Hair follicle dermal papilla cell (primary cell): ENCODE measurements around the gene ZNF142. TPM values are rescaled to one million over a fixed set of nuclear protein-coding genes. Genes with fewer than 3 reads are reported as not detected.

Experiments
- small RNA-seq: library from RNA; depleted of rRNA; stranded (forward); fragments of <200 nt; gene quantifications from one replicate; pipeline ENCODE3, GENCODE V24; 2012
- total RNA-seq: library from RNA; depleted of rRNA; stranded (reverse); fragments of >200 nt; gene quantifications from 2 replicates; pipeline ENCODE4 v1.2.3, GENCODE V29; 2012

The ZNF142 gene
- 16.9 and 20.8 TPM in 2 replicates for total RNA-seq

DNA sequence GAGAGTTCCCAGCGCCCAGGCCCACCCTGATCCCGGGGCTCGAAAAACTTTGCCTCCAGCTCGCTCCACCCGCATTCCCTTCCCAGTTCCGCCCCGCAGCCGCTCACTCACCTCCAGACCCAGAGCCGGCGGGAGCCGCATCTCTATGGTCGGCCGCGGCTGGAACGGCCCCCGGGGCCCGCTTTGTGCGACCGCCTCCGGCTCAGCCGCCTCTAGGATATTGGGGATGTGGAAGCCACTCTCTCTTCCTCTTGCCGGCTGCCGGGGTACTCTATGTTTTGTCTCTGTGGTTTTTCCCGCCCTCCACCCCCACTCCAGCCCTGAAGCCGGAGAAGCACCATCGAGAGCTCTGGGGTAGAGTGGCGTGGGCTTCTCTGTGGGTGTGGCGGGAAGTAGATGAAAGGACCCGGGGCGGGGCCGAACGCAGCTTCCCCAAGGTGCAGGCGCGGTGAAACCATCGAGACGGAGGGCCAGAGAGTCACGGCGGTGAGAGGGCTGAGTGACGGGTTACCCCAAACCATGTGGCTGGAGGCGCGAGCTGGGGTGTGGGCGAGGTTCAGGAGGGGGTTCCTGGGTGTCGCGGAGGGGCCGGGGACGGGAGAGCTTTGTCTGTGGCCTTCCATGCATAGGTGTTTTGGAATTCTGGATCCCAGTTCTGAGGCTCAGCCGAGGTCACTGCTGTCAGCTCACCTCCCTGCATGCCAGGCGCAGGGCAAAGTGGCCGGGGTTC, at the start of gene ZNF142, which contains the start of gene BCS1L:
ZNF142 (minus strand) TSS at position 366 of the 730 bp plus-strand sequence. CDS start 3,194 bp downstream, outside the sequence.
BCS1L (plus strand) TSS at position 426 of the 730 bp plus-strand sequence. CDS start 1,305 bp downstream, outside the sequence.

GRCh38 chr2:218671654-218672566, 12.5 kb upstream of the ZNF142 start, which contains the start of the genes RNF25 and STK36:
Gene RNF25 (minus strand): TSS chr2:218672002. CDS start chr2:218671970, 32 bp downstream.
Gene STK36 (plus strand): TSS chr2:218672086. CDS start chr2:218672830, 744 bp downstream.

DNA sequence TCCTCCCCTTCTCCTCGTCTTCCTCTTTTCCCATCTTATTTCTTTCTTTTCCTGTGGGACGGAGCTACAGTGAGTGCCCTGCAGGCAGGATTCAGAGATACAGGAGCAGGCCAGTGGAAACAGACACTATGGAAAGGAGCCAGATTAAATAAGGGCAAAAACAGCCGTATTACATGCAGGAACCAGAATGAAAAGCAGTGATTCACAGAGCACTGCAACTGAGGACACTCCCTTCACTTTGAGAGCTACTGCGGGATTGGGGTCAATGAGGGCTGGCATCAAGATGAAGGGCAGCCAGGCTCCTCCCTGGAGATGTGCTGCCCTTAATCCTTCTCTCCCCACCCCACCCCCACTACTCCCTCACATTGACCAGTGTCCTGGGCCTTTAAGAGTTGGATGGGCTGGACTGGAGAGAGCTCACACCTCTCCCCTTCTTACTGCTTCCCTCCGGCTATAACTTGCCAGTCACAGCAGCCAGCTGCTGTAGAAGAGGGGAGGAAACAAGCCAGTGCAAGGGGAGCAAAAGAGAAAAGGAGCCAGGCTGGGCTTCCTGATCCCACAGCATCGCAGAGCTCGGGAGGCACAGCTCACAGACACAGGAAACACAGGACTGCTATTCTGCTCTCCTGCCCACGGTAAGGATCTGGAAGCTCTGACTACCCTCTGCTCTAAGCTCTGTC, 51.8 kb downstream of the ZNF142 start, which contains the start of gene PLCD4:
PLCD4 (plus strand) TSS at position 464 of the 680 bp plus-strand sequence. CDS start 7,841 bp downstream, outside the sequence.

Small RNA genes lying within 50 kb of the gene (small RNA-seq; reads per million reads assigned to genes)
- not detected for gene RNU6-136P

Other genes with a start within 250 kb of the ZNF142 start
- under 0.01 TPM in 1 of 2 replicates, not detected in the other for gene VIL1, start 240.5 kb downstream of the ZNF142 start, total RNA-seq
- gene USP37, start 91.3 kb downstream of the ZNF142 start, total RNA-seq = 6.4 and 8.6 TPM in 2 replicates
- gene CNOT9, start 90.8 kb downstream of the ZNF142 start, total RNA-seq = 46.6 and 58.3 TPM in 2 replicates
- gene PLCD4, start 51.7 kb downstream of the ZNF142 start, total RNA-seq = 6.7 and 8.0 TPM in 2 replicates
- gene BCS1L, start 60 bp upstream of the ZNF142 start, total RNA-seq = 20.8 and 24.4 TPM in 2 replicates
- 34.2 and 38.5 TPM in 2 replicates for gene RNF25, start 12.4 kb upstream of the ZNF142 start, total RNA-seq
- gene STK36, start 12.5 kb upstream of the ZNF142 start, total RNA-seq = 25.4 and 28.7 TPM in 2 replicates
- gene TTLL4, start 51.2 kb upstream of the ZNF142 start, total RNA-seq = 9.8 and 18.3 TPM in 2 replicates
- gene CYP27A1, start 122.5 kb upstream of the ZNF142 start, total RNA-seq = 21.5 and 35.2 TPM in 2 replicates
- 0.16 TPM in 1 of 2 replicates, not detected in the other for gene PRKAG3, start 172.2 kb upstream of the ZNF142 start, total RNA-seq
- not detected in 2 replicates for gene WNT6, start 200.2 kb upstream of the ZNF142 start, total RNA-seq
- under 0.01 TPM in 1 of 2 replicates, not detected in the other for gene WNT10A, start 221.2 kb upstream of the ZNF142 start, total RNA-seq